ENCODE data around the gene ATP10B. TPM values are rescaled to one million over a fixed set of nuclear protein-coding genes. Genes with fewer than 3 reads are reported as not detected.

The ATP10B gene
- total RNA-seq, 1 experiment from 2014 or later, result 0.11 TPM

- DNase-seq (ENCODE audit: low spot score), result no peak
- CTCF ChIA-PET, result no interaction called here
- H3K27me3 Mint-ChIP-seq (ENCODE audit: low read depth), result peaks cover 2% of the 10 kb centered on the region; the same call in 1 of the 2 replicates
- POLR2A ChIA-PET, result no interaction called here
- no peak overlapping the region for H3K4me3 Mint-ChIP-seq
- no peaks in the 10 kb centered on the region for H3K9me3 Mint-ChIP-seq
- no peak for TF ChIP-seq ZNF512 (CRISPR knock-in tag; IDR thresholded peaks at IDR 0.05; ENCODE audit: borderline replicate concordance)
- no peak for TF ChIP-seq ZNF281 (CRISPR knock-in tag; IDR thresholded peaks at IDR 0.05)
- ATAC-seq, result no peak
- no peak overlapping the region for H3K27ac Mint-ChIP-seq
- H3K36me3 Mint-ChIP-seq, result no peaks in the 10 kb centered on the region
- no peaks in the 10 kb centered on the region for H3K4me1 Mint-ChIP-seq
These were observed 232.6 kb downstream of the ATP10B start for GRCh38 chr5:160619381-160619780.

- Mint-ChIP-seq H3K27me3 (ENCODE audit: low read depth) (peaks cover 2% of the 10 kb centered on the region; the same call in 1 of the 2 replicates), H3K4me1 (no peaks in the 10 kb centered on the region), H3K4me3 (no peak overlapping the region), H3K27ac (no peak overlapping the region), H3K9me3 (no peaks in the 10 kb centered on the region), H3K36me3 (no peaks in the 10 kb centered on the region)
- TF ChIP-seq NR2C2 (CRISPR knock-in tag; IDR thresholded peaks at IDR 0.05), result no peak
- no peak for TF ChIP-seq ZNF263 (CRISPR knock-in tag; IDR thresholded peaks at IDR 0.05; ENCODE audit: low read depth)
- TF ChIP-seq ATF3 (CRISPR knock-in tag; conservative IDR thresholded peaks at IDR 0.05), result no peak
- TF ChIP-seq ZBTB43 (CRISPR knock-in tag; IDR thresholded peaks at IDR 0.05), result no peak
- no peak for TF ChIP-seq TEAD1 (CRISPR knock-in tag; IDR thresholded peaks at IDR 0.05)
- no peak for ATAC-seq
- ChIA-PET POLR2A (no interaction called here), CTCF (no interaction called here)
- DNase-seq (ENCODE audit: low spot score), result no peak
These were observed 233.7 kb downstream of the ATP10B start for GRCh38 chr5:160618286-160618685.

- ChIA-PET CTCF (interaction anchor here (0.9 kb wide), 1 partner anchor 179 kb away, joined by 3 read pairs; no protein-coding TSS in a partner anchor), POLR2A (no interaction called here)
- TF ChIP-seq ZNF219 (CRISPR knock-in tag; IDR thresholded peaks at IDR 0.05; ENCODE audit: borderline replicate concordance) (no peak), TEAD1 (CRISPR knock-in tag; IDR thresholded peaks at IDR 0.05) (no peak), ZBTB21 (CRISPR knock-in tag; IDR thresholded peaks at IDR 0.05; ENCODE audit: borderline replicate concordance) (no peak), CREM (CRISPR knock-in tag; IDR thresholded peaks at IDR 0.05) (no peak), PRRX2 (CRISPR knock-in tag; IDR thresholded peaks at IDR 0.05) (no peak)
- Mint-ChIP-seq H3K4me3 (no peak overlapping the region), H3K27ac (no peak overlapping the region), H3K36me3 (no peaks in the 10 kb centered on the region), H3K27me3 (ENCODE audit: low read depth) (peaks cover 2% of the 10 kb centered on the region; the same call in 1 of the 2 replicates), H3K4me1 (no peaks in the 10 kb centered on the region), H3K9me3 (no peaks in the 10 kb centered on the region)
- ATAC-seq (peak; percentile 39; the same call in 1 of the 2 replicates), DNase-seq (ENCODE audit: low spot score) (no peak)
These were observed 235.1 kb downstream of the ATP10B start for GRCh38 chr5:160616712-160617497.

- Mint-ChIP-seq H3K27ac (no peak overlapping the region), H3K36me3 (no peaks in the 10 kb centered on the region), H3K4me3 (no peak overlapping the region), H3K27me3 (ENCODE audit: low read depth) (no peaks in the 10 kb centered on the region), H3K9me3 (peaks cover 4% of the 10 kb centered on the region), H3K4me1 (no peaks in the 10 kb centered on the region)
- ATAC-seq, result no peak
- POLR2A ChIA-PET, result no interaction called here
- CTCF ChIA-PET, result no interaction called here
- TF ChIP-seq GTF2I (CRISPR knock-in tag; conservative IDR thresholded peaks at IDR 0.05), result no peak
- no peak for TF ChIP-seq CTCF (IDR thresholded peaks at IDR 0.05)
- no peak for TF ChIP-seq ZNF396 (CRISPR knock-in tag; IDR thresholded peaks at IDR 0.05; ENCODE audit: borderline replicate concordance)
- no peak for TF ChIP-seq E2F5 (CRISPR knock-in tag; IDR thresholded peaks at IDR 0.05)
- TF ChIP-seq ATF6 (CRISPR knock-in tag; IDR thresholded peaks at IDR 0.05), result no peak
- no peak for TF ChIP-seq ZNF263 (CRISPR knock-in tag; IDR thresholded peaks at IDR 0.05; ENCODE audit: low read depth)
- no peak for TF ChIP-seq CBFB (CRISPR knock-in tag; IDR thresholded peaks at IDR 0.05; ENCODE audit: low read depth)
- TF ChIP-seq ZNF219 (CRISPR knock-in tag; IDR thresholded peaks at IDR 0.05; ENCODE audit: borderline replicate concordance), result no peak
- TF ChIP-seq TEAD1 (CRISPR knock-in tag; IDR thresholded peaks at IDR 0.05), result no peak
- DNase-seq (ENCODE audit: low spot score), result no peak
These were observed 237.9 kb downstream of the ATP10B start for GRCh38 chr5:160614136-160614535.

Data from WTC11 (cell line).